Fibroblast of the conjunctiva (primary cell): ENCODE measurements around the gene EDNRA.
A peak's percentile ranks its signal among the peaks of the same experiment; 100 is the strongest.

Experiments used
- DNase-seq: peaks from one replicate; pipeline ENCODE4 v3.0.0-alpha.2; 2010; ENCODE audit warnings: low read depth

Gene EDNRA

GRCh38 chr4:147542229-147542990 lies 61.5 kb downstream of the EDNRA start:
- DNase-seq, result no peak

GRCh38 chr4:147543034-147543433 lies 62.1 kb downstream of the EDNRA start:
- DNase-seq, result no peak

DNA sequence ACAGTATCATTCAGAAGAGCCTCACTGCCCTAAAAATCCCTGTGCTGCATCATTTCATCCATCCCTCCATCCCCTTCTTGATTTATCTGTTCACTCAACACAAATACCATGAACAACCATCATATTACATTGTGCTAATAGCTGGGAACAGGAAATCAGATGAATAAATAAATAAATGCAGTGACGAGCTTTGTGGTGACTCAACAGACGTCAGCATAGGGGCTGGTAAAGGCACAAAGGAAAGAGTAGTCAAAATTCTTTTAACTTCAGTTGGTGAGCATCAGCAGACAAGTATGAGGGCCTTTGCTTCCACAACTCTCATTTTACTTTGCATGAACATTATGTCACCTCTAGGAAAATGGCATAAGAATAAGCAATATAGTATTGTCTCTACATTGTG lies 65.5 kb downstream of the EDNRA start:
- peak; percentile 47 for DNase-seq

DNA sequence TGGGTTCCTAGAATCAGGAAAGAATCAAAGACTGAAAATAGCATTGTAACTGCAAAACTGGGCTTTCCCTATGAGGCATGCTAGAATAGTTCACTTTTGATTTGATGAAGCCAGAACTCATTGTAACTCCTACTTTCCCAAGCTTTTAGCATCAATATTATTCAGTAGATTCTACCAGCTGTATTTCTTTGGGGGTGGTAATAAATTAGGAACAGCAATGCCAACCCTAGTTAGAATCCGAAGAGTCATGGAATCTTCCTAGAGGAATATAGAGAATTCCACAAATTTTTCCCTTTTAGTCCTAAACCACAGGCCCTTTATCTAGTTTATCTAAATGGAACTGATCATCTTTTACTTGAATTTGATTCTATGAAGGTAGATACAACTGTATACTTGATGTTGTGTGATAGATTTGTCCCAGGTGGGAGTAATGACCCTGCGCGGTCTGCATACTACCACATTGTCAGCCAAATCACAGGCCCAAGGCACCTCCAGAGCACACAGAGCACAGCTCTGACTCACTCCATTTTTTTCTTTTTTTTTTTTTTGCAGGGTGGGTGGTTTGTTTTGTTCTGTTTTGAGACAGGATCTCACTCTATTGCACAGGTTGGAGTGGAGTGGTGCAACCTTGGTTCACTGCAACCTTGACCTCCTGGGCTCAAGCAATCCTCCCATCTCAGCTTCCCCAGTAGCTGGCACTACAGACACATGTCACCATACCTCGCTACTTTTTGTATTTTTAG lies 66.6 kb downstream of the EDNRA start:
- DNase-seq, result peak; percentile 23

- DNase-seq, result no peak
These were observed 67.4 kb downstream of the EDNRA start for GRCh38 chr4:147548256-147548655.

- DNase-seq, result peak; percentile 13
These were observed 69.8 kb downstream of the EDNRA start for GRCh38 chr4:147550626-147551246.

DNA sequence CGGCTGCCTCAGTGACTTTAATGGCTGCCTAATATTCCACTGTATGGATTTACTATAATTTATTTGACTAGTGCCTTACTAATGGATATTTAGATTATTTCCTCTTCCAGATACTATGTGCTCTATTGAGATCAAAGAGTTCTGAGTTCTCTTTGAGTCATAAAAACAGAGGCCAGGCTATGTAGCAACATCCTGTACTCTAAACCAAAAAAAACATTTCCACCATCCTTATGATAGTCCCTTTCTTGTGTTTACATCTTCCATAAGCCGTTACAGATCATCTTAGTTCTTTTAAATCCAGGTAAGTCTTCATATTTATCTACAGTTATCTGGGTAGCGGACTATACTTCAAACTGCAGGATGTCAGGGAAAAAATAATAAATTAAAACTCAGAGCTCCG lies 79.7 kb downstream of the EDNRA start:
- peak; percentile 5 for DNase-seq

DNA sequence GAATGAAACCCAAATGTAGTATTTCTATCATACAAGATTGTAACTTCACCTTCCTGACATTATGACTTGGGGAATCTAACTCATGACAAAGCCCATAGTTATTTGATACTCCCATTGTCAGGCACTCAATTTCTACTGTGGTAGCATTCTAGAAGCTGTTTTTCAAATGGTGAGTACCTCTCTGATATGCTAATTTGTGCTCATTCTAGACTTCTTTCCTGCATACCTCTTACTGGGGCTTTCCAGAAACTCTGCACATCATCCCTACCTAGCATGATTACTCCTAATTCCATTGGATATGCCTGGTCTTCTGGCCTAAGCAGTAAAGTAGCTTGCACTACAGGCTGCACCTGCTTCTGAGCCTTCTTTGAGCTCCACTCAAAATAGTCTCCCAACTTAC lies 85.9 kb downstream of the EDNRA start:
- no peak for DNase-seq

GRCh38 chr4:147567276-147567675 lies 86.4 kb downstream of the EDNRA start:
- no peak for DNase-seq

- DNase-seq, result no peak
These were observed 89.7 kb downstream of the EDNRA start for GRCh38 chr4:147570616-147571015.

- no peak for DNase-seq
These were observed 90.3 kb downstream of the EDNRA start for GRCh38 chr4:147571036-147571770.

- DNase-seq, result no peak
These were observed 95.2 kb downstream of the EDNRA start for GRCh38 chr4:147576084-147576483.

- peak; percentile 69 for DNase-seq
These were observed 97.2 kb downstream of the EDNRA start for GRCh38 chr4:147578051-147578476.

GRCh38 chr4:147578593-147578992 lies 97.7 kb downstream of the EDNRA start:
- no peak for DNase-seq

- no peak for DNase-seq
These were observed 99.5 kb downstream of the EDNRA start for GRCh38 chr4:147580396-147580795.

DNA sequence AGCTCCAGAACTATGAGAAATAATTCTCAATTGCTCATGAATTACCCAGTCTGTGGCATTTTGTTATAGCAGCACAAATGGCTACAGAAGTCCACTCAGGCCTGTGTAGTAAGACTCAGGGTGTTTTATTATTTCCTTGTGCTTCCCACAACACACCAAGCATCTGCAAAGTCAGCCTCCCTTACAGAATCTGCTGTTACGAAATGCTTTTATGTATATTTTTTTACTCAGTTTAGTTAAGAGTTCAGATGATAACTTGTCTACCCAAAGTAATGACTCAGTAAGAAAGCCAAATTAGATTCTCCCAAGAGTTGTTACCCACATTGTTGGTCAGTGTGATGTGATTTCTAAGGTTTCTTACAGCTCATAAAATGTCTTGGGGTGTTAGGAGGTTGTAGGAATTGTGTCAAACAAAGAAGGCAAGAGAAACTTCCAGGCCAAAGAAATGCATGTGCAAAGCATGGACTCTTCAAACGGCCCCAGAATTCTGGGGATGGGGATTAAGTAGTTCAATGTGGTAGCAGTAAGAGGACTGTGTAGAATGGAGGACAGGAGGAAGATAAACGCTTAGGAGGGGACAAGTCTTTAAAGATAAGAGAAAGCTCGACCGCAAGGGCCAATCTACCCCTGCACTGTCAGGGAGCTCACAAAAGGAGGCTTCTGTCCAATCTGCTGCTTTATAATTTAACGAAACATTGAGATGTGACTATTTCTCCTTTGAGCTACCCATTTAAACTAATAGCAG lies 100.9 kb downstream of the EDNRA start:
- DNase-seq, result no peak

DNA sequence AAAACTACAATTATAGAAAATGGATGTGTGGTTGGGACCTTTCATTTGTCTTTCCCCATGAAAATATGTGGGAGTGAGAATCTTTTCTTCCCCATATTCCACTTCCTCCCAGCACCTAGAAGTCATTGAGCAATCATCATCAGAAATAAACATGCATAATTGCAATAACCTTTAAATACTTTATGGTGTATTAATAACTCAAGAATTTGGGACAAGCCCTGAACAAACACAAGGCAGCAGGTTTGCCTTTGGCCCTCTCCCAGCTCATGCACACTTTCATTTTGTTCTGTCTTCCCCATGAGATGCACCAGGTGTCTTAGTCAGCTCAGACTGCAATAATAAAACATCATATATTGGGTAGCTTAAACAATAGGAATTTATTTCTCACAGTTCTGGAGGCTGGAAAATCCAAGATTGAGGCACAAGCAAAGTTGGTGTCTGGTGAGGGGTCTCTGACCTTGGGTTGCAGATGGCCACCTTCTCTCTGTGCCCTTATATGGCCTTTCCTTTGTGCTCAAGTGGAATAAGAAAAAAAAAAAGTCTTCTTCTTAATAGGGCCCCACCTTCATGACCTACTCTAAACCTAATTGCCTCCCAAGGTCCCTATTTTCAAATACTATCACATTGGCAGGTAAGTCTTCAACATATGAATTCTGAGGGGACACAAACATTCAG lies 101.6 kb downstream of the EDNRA start:
- no peak for DNase-seq

DNA sequence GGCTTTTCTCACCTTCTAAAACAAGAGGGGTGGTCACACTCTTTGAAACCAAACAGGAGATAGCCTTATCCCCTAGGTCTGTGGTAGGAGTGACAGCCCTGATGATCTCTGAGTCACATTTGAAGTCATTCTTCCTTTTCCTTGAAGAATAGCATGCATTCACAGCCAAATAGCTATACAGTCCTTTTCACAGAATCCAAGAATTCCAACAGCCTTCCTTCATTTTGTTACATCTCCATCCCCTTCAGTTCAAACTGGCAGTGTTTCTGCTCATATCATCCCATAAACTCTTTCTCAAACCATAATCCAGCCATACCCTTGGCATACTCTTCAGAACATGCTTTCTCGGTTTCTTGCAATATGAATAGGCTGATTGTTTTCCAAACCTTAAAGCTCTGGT lies 103.0 kb downstream of the EDNRA start:
- no peak for DNase-seq

GRCh38 chr4:147586032-147586431 lies 105.1 kb downstream of the EDNRA start:
- no peak for DNase-seq

- DNase-seq, result no peak
These were observed 105.7 kb downstream of the EDNRA start for GRCh38 chr4:147586637-147587036.

DNA sequence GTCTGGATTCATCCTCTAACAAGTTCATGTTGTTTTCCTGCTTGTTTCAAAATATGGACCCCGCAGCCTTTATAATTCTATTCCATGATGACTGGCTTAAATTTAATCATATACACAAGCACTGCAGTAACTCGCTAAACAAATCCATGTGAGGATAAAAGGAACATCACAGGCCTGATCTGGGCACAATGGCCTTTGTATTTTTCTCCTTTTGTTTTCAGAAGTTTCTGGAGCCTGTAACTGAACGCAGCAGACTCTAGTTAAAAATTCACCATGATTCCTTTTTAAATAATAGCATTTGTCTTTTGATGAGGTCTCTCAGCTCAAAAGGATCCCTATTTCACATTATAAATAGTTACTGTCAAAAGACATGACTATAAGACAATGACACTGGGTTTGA lies 106.1 kb downstream of the EDNRA start:
- no peak for DNase-seq
